GM21717 (cell line): Measurements from ENCODE around the gene SEPTIN5.

Experiments used
- ATAC-seq: cut with Tn5 transposase; IDR thresholded peaks from one replicate; pipeline ENCODE4 v1.9.1; 2021; ENCODE audit warnings: mild to moderate bottlenecking, moderate library complexity; ENCODE audit not compliant: unreplicated experiment

Gene SEPTIN5

GRCh38 chr22:19731361-19732135, 17.2 kb downstream of the SEPTIN5 start:
- no peak for ATAC-seq

- no peak for ATAC-seq
These were observed 18.3 kb downstream of the SEPTIN5 start for GRCh38 chr22:19732403-19733113.

DNA sequence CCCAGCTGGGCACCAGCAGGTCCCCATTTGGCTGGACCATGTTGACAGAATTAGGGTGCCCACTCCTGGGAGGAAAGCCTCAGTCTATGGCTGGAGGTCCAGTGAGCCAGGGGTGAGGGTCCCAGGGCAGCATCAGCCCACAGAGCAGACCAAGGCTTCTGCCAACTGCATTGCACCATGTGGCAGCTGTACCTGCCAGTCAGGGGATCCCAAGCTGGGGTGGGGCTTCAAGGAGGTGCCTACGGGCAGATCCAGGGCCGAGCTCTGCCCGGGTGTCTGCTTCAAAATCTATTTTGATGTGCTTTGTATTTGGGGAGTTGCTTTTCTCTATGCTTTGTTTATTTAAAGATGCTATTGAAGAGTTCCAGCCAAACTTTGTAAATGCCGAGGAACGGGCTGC, 19.5 kb downstream of the SEPTIN5 start:
- ATAC-seq: no peak

- no peak for ATAC-seq
These were observed 19.9 kb downstream of the SEPTIN5 start for GRCh38 chr22:19734163-19734562.

- no peak for ATAC-seq
These were observed 20.6 kb downstream of the SEPTIN5 start for GRCh38 chr22:19734837-19735382.

GRCh38 chr22:19735665-19736510, 21.6 kb downstream of the SEPTIN5 start:
- ATAC-seq: no peak

- ATAC-seq: no peak
These were observed 23.8 kb downstream of the SEPTIN5 start for GRCh38 chr22:19737846-19738663.

- ATAC-seq: no peak
These were observed 24.6 kb downstream of the SEPTIN5 start for GRCh38 chr22:19738664-19739447.

DNA sequence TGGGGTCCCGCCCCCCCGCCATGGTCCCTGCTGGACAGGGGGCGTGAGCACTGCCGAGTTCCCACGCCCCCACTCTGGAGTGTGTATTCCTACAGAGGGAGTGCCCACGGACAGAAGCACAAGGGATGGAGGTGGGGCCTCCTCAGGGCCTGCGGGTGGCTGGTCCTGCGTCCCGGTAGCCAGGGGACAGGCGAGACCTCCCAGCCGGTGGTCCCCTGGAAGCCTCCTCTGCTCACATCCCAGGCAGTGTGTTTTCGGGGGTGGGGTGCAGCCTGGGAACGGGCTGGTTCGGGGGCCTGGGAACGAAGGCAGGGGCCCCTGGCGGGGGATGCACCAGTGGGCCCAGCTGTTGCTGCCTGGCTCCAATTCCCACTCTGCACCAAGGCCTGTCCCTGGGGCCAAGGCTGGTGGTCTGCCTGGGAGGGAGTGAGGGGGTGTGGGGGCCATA, 25.2 kb downstream of the SEPTIN5 start:
- no peak for ATAC-seq

DNA sequence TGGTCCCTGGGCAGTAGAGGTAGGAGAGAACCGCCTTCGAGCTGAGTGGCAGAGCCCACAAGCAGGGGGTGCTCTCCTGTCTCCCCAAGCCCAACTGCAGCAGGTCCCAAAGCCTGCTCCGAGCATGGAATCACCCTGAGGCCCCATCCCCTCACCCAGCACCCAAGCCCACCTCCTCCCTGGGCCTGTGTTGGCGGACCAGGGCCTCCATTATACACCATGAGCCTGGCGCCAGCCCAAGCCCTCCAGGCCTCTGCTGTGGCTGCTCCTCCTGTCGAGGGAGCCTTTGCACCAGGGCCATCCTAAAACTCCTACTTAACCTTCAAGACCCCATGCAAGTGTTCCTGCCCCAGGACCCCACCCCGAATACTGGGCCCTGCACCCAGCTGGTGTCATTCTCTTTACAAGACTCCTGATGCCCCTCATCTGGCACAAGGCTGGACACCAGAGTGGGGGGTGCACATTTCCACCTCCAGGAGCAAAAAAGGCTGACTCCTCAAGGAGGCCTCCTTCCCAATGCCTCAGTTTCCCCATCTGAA, 25.7 kb downstream of the SEPTIN5 start:
- ATAC-seq: no peak

DNA sequence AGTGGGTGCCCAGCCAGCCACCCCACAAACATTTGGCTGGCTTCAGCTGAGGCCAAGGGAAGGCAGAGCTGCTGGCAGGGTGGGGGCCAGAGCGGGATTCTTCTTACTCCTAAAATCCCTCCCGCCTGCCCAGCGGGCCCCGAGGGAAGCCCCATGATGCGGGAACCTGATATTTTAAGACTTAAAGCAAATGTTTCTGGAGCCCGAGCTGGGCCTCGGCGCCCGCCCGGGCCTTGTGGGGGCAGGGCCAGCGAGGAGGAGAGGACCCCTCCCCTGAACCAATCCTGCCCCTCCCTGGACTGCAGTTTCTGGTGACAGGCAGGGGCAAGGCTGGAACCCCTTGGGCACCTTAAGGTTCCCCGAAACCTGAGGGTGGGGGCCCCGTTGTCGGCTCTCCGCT, 26.3 kb downstream of the SEPTIN5 start:
- ATAC-seq: no peak

DNA sequence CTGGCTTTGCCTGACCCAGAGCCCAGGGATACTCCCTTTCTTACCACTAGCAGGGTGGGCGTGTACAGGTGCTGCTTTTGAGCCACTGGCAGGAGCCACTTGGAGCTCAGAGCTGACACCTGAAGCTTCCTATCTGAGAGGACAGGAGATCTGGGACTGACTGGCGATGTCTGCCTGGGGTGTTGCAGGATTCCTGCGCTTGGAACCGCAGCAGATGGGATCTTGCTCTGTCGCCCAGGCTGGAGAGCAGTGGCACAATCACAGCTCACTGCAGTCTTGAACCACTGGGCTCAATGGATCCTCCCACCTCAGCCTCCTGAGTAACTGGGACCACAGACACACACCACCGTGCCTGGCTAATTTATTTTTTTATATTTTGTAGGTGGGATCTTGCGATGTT, 26.8 kb downstream of the SEPTIN5 start:
- no peak for ATAC-seq

DNA sequence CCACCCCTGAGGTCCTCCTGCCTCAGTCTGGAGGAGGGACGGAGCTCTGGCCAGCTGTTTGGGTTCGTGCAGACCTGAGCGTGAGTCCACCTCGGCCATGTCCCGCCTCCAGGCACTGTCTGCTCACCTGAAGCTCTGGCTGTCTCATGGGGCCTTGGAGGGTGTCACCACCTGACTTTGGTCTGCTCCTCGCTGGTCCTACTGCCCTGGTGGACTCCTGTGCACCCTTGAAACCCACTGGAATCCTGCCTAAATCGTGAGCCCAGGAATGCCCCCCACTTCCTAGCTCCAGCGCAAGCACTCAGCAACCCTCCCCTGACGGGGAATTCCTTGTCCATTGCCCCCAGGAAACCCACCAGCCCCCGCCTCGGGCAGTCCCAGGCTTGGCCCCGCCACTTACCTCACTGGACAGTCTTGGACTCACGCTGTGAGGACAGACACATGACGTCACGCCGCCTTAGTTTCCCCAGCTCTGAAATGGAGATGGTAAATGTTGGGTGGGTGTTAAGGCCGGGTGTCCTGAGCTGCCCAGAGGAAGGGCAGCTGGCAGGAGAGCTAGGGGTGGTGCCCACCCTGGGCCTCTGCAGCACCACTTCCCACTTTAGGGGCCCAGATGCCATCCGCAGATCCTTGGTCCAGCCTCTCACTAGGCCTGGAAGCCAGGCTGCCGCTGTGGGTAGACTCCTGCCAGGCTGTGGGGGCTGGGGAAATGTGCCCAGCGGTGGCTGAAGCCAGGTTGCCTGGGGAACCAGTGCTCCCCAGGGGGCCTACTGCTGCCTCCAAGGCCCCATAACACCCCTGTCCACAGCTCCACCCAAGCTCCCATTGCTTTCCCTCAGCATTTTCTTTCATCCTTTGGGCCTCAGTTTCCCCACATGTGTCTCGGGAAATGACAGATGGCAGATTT, 28.1 kb downstream of the SEPTIN5 start:
- ATAC-seq: no peak

- no peak for ATAC-seq
These were observed 28.8 kb downstream of the SEPTIN5 start for GRCh38 chr22:19743081-19743480.

DNA sequence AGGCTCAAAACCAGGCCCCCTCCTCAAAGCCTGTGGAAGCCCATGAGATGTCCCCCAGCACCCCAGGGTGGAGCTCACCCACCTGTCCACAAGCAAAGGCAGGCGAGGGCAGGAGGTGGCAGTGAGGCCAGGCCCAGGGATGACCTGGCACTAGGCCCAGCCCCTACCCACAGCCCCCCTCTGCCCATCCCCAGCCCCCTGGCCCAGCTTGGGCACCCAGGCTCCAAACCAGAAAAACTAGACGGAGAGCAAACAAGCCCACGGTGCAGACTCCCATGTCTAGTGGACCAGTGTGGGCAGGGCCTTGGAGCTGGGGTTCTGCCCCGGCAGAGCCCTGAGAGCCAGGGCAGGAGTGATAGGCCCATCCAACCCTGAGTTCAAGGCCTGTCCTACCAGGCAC, 29.3 kb downstream of the SEPTIN5 start:
- ATAC-seq: no peak

DNA sequence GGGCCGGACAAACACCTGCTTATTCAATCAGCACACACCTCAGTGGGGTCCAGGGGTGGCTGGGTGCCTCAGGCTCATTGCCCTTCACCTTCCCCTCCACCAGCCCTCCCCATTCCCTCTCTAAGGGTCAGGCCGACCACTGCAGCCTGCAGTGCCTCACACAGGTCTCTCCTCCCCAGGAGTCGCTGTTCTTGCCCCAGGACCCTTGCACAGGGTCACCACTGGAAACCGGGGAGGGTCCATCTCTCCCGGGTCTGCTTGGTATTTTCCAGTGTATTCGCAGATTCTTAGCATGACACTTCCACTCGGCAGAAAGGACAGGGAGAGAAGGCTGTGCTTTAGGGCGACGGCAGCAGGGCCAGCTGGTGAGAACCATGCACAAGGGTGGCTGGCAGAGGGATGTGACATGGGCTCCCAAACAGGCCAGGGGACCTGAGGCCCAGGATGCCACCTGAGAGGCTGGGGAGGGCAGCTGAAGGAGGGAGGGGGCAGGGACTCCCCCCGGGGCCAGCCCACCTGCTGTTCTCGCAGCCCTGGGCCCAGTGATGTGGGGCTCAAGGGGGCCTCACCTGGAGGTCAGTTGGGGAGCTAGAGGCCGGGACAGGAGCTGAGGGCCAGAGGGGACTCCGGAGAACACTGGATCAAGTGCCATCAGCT, 30.2 kb downstream of the SEPTIN5 start:
- ATAC-seq: no peak

- no peak for ATAC-seq
These were observed 31.1 kb downstream of the SEPTIN5 start for GRCh38 chr22:19745155-19746101.
